ENCODE data around the gene GCNT1.

- TF ChIP-seq CTCF (IDR thresholded peaks at IDR 0.05) = no peak
- no peak for TF ChIP-seq POLR2A (IDR thresholded peaks at IDR 0.05)
- no peak for TF ChIP-seq POLR2AphosphoS5 (IDR thresholded peaks at IDR 0.05)
These were observed 86.2 kb downstream of the GCNT1 start for GRCh38 chr9:76545191-76545590.
